ENCODE measurements around the gene OCA2.
"Not testable (repeated sequence)": the region's sequence is repeated elsewhere in the genome, so short reads cannot be mapped to it uniquely, and the experiment has no call there.

The OCA2 gene

GRCh38 chr15:28098766-28099554 is at the start of gene OCA2:
TSS of gene OCA2 (minus strand) at chr15:28099315. CDS start at chr15:28081874, 17,441 bp downstream.
- peak; percentile 83 for DNase-seq

- no peak for DNase-seq
Measured at GRCh38 chr15:28147801-28148200, 48.7 kb upstream of the OCA2 start.

GRCh38 chr15:28145419-28145818 is 46.3 kb upstream of the OCA2 start:
- not testable (repeated sequence) for DNase-seq

- no peak for DNase-seq
Measured at GRCh38 chr15:28140062-28140461, 40.9 kb upstream of the OCA2 start.

- DNase-seq: not testable (repeated sequence)
Measured at GRCh38 chr15:28137408-28138039, 38.4 kb upstream of the OCA2 start.

- DNase-seq: peak; percentile 33
Measured at GRCh38 chr15:28136236-28136904, 37.3 kb upstream of the OCA2 start.

GRCh38 chr15:28133281-28133680 is 34.2 kb upstream of the OCA2 start:
- DNase-seq: no peak

- DNase-seq: no peak
Measured at GRCh38 chr15:28132524-28133275, 33.6 kb upstream of the OCA2 start.

- DNase-seq: no peak
Measured at GRCh38 chr15:28131946-28132345, 32.8 kb upstream of the OCA2 start.

GRCh38 chr15:28131400-28131799 is 32.3 kb upstream of the OCA2 start:
- no peak for DNase-seq

- DNase-seq: no peak
Measured at GRCh38 chr15:28130651-28131050, 31.5 kb upstream of the OCA2 start.

- DNase-seq: no peak
Measured at GRCh38 chr15:28129231-28129848, 30.2 kb upstream of the OCA2 start.

- DNase-seq: no peak
Measured at GRCh38 chr15:28128031-28128430, 28.9 kb upstream of the OCA2 start.

- no peak for DNase-seq
Measured at GRCh38 chr15:28127036-28127435, 27.9 kb upstream of the OCA2 start.

GRCh38 chr15:28125673-28126651 is 26.8 kb upstream of the OCA2 start:
- no peak for DNase-seq

- no peak for DNase-seq
Measured at GRCh38 chr15:28124841-28125240, 25.7 kb upstream of the OCA2 start.

GRCh38 chr15:28123408-28124023 is 24.4 kb upstream of the OCA2 start:
- peak; percentile 70 for DNase-seq

- DNase-seq: no peak
Measured at GRCh38 chr15:28122038-28122949, 23.2 kb upstream of the OCA2 start.

GRCh38 chr15:28121577-28121976 is 22.5 kb upstream of the OCA2 start:
- DNase-seq: not testable (repeated sequence)

GRCh38 chr15:28120359-28120640 is 21.2 kb upstream of the OCA2 start:
- DNase-seq: no peak
